RWPE1 (cell line): ENCODE results near the gene PCGF6.

ENCODE experiments used
- CTCF ChIA-PET: fragments of 350-600 bp; sonication (Branson Sonifier 250); formaldehyde crosslinking; extraction: SDS; loops from one replicate; lab custom pipeline; 2021; lab: Yijun Ruan, JAX
- POLR2A ChIA-PET: fragments of 400-600 bp; formaldehyde crosslinking; extraction: SDS; loops from one replicate; lab custom pipeline; 2020; ENCODE audit warnings: antibody characterized with exemption; ENCODE audit not compliant: low non-redundant PET; lab: Yijun Ruan, JAX
- DNase-seq: peaks from one replicate; pipeline ENCODE4 v3.0.0; 2012; ENCODE audit warnings: low spot score
- H3K27ac ChIP-seq: fragments of 450-650 bp; 2 replicates; pipeline ENCODE4 v1.5.1; 2017
- CTCF ChIP-seq: fragments of 450-650 bp; conservative IDR thresholded peaks from 2 replicates; pipeline ENCODE4 v1.5.1; 2017; ENCODE audit warnings: low read depth, mild to moderate bottlenecking

PCGF6 gene

DNA sequence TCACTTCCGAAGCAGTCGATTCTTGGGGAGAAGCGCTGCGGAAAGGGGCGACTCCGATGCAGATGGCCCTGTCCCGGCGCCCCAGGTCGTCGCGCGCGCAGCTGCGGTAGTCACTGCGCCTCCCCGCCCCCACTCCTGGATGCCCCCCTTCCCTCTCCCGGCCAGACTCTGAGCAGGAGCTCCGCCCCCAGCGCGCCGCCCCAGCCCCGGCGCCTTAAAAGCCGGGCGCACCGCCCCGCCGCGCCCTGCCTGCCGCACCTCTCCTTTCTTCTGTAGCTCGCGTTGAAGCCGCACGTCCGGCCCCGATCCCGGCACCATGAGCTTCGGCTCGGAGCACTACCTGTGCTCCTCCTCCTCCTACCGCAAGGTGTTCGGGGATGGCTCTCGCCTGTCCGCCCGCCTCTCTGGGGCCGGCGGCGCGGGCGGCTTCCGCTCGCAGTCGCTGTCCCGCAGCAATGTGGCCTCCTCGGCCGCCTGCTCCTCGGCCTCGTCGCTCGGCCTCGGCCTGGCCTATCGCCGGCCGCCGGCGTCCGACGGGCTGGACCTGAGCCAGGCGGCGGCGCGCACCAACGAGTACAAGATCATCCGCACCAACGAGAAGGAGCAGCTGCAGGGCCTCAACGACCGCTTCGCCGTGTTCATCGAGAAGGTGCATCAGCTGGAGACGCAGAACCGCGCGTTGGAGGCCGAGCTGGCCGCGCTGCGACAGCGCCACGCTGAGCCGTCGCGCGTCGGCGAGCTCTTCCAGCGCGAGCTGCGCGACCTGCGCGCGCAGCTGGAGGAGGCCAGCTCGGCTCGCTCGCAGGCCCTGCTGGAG, 73.8 kb downstream of the PCGF6 start, which contains the start of gene INA:
INA (plus strand) TSS at position 243 of the 817 bp plus-strand sequence; CDS start at position 317, 74 bp downstream.
- ChIA-PET CTCF (interaction anchor here (0.5 to 1.3 kb wide), 5 partner anchors 9 to 91 kb away, joined by 3 to 8 read pairs (median 3); partner anchors contain the start of genes NT5C2 and TAF5), POLR2A (interaction anchor here (0.5 to 1.6 kb wide), 2 partner anchors 10 to 84 kb away, joined by 3 to 4 read pairs; partner anchors contain the start of gene NT5C2)
- TF ChIP-seq CTCF = peak; percentile 43
- H3K27ac ChIP-seq = peak within 1 kb of the TSS; percentile 9; the same call in 1 of the 2 replicates
- DNase-seq = peak; percentile 55

DNA sequence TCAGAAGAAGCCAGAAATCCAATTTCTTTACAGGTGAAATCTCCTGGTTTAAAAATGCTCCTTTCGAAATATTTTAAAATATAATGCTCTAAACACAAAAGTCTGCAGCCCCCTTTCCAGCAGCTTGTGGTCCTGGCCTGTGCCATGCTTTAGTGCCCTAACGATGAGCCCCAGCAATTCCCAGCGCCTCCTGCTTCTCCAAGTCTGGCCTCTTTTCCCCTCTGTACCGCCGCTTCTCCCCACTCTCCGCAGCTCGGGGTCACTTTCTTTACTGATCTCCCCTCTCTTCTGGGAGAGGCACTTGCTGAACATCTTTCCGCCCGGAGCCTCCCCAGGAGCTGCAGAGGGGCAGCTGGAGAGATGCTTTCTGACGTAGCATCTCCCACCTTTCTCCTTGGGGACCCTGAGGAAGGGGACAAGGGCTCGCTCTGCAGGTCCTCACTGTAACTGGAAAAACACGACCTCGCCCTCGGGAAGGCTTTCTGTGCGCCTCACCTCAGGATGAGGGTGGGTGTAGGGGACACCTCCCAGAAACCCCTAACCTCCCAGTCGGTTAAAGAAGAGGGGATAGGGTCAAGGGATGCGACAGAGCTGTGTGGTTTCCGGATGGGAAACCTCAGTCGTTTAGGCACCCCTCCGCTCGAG, 74.6 kb downstream of the PCGF6 start:
- no peak for TF ChIP-seq CTCF
- no peak overlapping the region for H3K27ac ChIP-seq
- ChIA-PET CTCF (interaction anchor here (0.5 to 1.3 kb wide), 4 partner anchors 8 to 600 kb away, joined by 3 to 6 read pairs (median 4); partner anchors contain the start of gene TAF5), POLR2A (interaction anchor here (1.6 kb wide), 1 partner anchor 83 kb away, joined by 4 read pairs; the partner anchor contains the start of gene NT5C2)
- DNase-seq = no peak

DNA sequence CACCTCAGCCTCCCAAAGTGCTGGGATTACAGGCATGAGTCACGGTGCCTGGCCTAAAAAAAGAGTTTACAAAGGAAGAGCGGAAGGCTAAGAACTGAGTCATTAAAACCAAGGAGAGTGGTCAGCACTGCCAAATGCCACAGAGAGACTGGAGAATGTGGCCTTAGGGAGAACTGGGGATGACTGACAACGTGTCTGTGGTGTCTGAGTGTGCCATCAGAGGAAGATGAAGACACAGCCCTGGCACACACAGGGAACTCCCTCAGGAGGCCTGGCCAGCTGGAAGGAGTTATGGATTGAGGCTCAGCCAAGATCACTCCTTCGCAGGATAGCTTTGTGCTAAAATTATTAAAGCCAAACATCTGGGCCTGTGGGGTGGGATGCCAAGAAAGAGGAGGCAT, 77.9 kb downstream of the PCGF6 start:
- peak overlapping the region; percentile 73 for H3K27ac ChIP-seq
- POLR2A ChIA-PET = no interaction called here
- CTCF ChIA-PET = interaction anchor here (0.7 kb wide), 1 partner anchor 526 kb away, joined by 3 read pairs; no protein-coding TSS in a partner anchor

DNA sequence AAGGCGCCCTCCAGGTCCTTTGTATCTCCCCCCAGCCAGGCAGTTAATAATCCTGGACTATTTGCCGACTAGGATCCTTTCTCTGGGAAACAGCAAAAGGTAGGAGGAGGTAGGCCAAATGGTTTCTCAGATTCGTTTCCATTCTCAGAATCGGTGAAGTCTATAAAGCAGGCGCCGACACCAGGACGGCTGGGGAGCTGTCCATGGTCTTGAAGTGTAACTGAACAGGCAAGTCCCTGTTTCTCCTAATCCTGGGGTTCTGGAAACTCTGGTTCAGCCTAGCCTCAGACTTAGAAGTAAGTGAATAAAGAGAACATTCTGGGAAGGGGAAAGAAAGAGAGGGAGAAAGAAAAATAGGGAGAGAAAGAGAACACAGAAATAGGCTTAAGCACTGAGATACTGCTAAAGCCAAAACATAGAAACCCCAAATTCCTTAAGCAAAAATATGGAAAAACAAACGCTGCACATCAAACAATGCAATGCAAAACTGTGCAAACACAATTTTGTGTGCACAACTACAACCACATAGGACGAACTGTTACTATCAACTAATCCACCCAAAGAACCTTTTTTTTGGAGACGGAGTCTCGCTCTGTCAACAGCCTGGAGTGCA, 85.1 kb downstream of the PCGF6 start:
- peak; percentile 54 for DNase-seq

More for the DNA sequence above, 77.9 kb downstream of the PCGF6 start:
- peak; percentile 95 for DNase-seq
- TF ChIP-seq CTCF = no peak

DNA sequence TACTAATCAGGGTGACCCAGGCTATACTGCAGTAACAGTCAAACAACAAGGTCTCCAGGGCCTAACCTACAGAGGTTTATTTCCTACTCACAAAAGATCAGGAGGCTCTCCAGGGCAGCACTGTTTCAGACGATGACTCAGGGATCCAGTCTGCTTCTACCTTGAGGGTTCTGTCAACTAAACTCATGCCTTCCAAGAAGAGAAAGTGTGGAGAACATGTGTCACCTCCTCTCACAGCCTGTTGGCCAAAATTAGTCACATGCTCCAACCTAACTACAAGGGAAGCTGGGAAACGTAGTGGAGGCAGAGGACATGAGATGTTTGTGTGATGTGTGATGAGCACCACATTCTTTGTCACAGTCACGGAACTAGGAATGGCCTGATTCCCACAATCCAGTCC, 88.7 kb downstream of the PCGF6 start:
- ChIA-PET POLR2A (no interaction called here), CTCF (interaction anchor here (0.6 to 1.5 kb wide), 2 partner anchors 18 to 186 kb away, joined by 3 to 7 read pairs; no protein-coding TSS in a partner anchor)
- no peak overlapping the region for H3K27ac ChIP-seq
- DNase-seq = no peak
- TF ChIP-seq CTCF = no peak

More for the DNA sequence above, 85.1 kb downstream of the PCGF6 start:
- H3K27ac ChIP-seq = no peak overlapping the region
- ChIA-PET CTCF (interaction anchor here (0.6 kb wide), 1 partner anchor 129 kb away, joined by 8 read pairs; no protein-coding TSS in a partner anchor), POLR2A (no interaction called here)
- no peak for TF ChIP-seq CTCF
